Ovary (tissue), 9 donors: ENCODE data around the gene ZNF234. TPM values are rescaled to one million over a fixed set of nuclear protein-coding genes. Genes with fewer than 3 reads are reported as not detected.
"Not testable (repeated sequence)": the region's sequence is repeated elsewhere in the genome, so short reads cannot be mapped to it uniquely, and the experiment has no call there.

Experiments used
- DNase-seq, 5 donors: peaks; one replicate each; pipeline ENCODE4 v3.0.0-alpha.2; 2019 to 2020
- H3K27ac ChIP-seq, 2 donors: fragments of 200-600 bp; one replicate each; pipeline versions ENCODE4 v1.5.1 to v1.8.0; 2019 to 2022
- H3K27me3 ChIP-seq: fragments of 200-600 bp; one replicate; pipeline ENCODE4 v1.8.0; 2022
- H3K36me3 ChIP-seq: fragments of 200-600 bp; sonication (generic); one replicate; pipeline ENCODE4 v1.5.1; 2019
- H3K4me1 ChIP-seq: one replicate; pipeline ENCODE4 v1.8.1; 2013; ENCODE audit warnings: mild to moderate bottlenecking, moderate library complexity; ENCODE audit not compliant: insufficient read depth
- H3K4me3 ChIP-seq: fragments of 200-600 bp; sonication (generic); one replicate; pipeline ENCODE4 v1.5.1; 2017
- H3K9me3 ChIP-seq, 2 donors: fragments of 200-600 bp in 1 of 2; sonication (generic) in 1 of 2; one replicate each; pipeline versions ENCODE4 v1.5.1 to v1.8.1; 2013 to 2019; ENCODE audit warnings: mild to moderate bottlenecking in 1 of 2, moderate library complexity in 1 of 2
- CTCF ChIP-seq, 3 donors: fragments of 450-650 bp in 2 of 3; fragments of 200-600 bp in 1 of 3; IDR thresholded peaks; one replicate each; pipeline versions ENCODE4 v1.5.1 to v1.8.0; 2016 to 2022; ENCODE audit warnings: antibody characterized with exemption in 3 of 3, mild to moderate bottlenecking in 1 of 3
- EP300 ChIP-seq: sonication (generic); formaldehyde crosslinking; IDR thresholded peaks from one replicate; pipeline ENCODE4 v1.6.1; 2017; ENCODE audit warnings: antibody characterized with exemption
- POLR2A ChIP-seq: fragments of 450-650 bp; IDR thresholded peaks from one replicate; pipeline ENCODE4 v1.6.1; 2017; ENCODE audit warnings: antibody characterized with exemption, mild to moderate bottlenecking, moderate library complexity
- WGBS, 3 donors: extraction: QIAGEN DNeasy Blood & Tissue Kit in 1 of 3; methylation state at CpG; one replicate each; pipeline versions ENCODE4 v1.1.5 to v1.1.7; 2013 to 2017; 5-methylcytosine and 5-hydroxymethylcytosine counted together
- intact Hi-C, 4 donors: fragments of 100-400 bp; cut with DNase I; formaldehyde crosslinking; loops; one replicate each; pipeline versions ENCODE4 v1.11.0 to v1.15.1; 2022 to 2023
- polyA plus RNA-seq, 2 donors: library from polyadenylated mRNA; stranded (reverse); fragments of 200-250 nt in 1 of 2; fragments of 350-450 nt in 1 of 2; fragmentation: Illumina TruSeq in 1 of 2; extraction: RNeasy Lipid Tissue Mini Kit (QIAGEN cat#74804) in 1 of 2; gene quantifications; one replicate each; pipeline ENCODE4 v1.2.3, GENCODE V29; 2013 to 2014
- total RNA-seq, 7 donors: library from RNA; depleted of rRNA in 2 of 7; stranded (reverse); fragments of >200 nt in 2 of 7; fragmentation: NEBNext Ultra II Directional in 3 of 7; extraction: Animal tissue kit (Norgen Biotek cat#: 25700) in 3 of 7; gene quantifications; one replicate each; pipeline versions ENCODE4 v1.1.0 to v1.2.4, GENCODE V29; 2016 to 2023
- donor health status: DM: no; HTN: no; CAD: no; lungs with moderate emphysema.
- donor health status: DM: no; HTN: no; CAD: no.
- donor health status: Bipolar disorder and iron deficiency.
- donor health status: DM: yes; HTN: yes; CAD: no.
- donor health status: DM: no; HTN: no; CAD: no.
- donor health status: DM: yes; HTN: yes; CAD: no.

Gene ZNF234
- total and polyA plus RNA-seq, 9 donors: 4.2 to 14.4 (median 10.4) TPM

GRCh38 chr19:44190020-44190419 lies 48.7 kb downstream of the ZNF234 start:
- no peak for TF ChIP-seq EP300
- no peak for TF ChIP-seq CTCF (IDR thresholded peaks at IDR 0.05)
- TF ChIP-seq POLR2A: no peak
- Histone ChIP-seq H3K36me3 (no peaks in the 10 kb centered on the region), H3K4me3 (no peak overlapping the region), H3K4me1 (no peaks in the 10 kb centered on the region), H3K9me3 (peaks cover 0 to 11% of the 10 kb centered on the region in 2 donors), H3K27ac (no peak overlapping the region), H3K27me3 (no peaks in the 10 kb centered on the region)
- WGBS, 3 donors: 96 to 100% (median 99%) methylated on average over 6 of the region's 6 CpGs
- intact Hi-C loops: no loop called here
- DNase-seq: no peak

GRCh38 chr19:44192127-44192526 lies 50.8 kb downstream of the ZNF234 start:
- Histone ChIP-seq H3K27me3 (no peaks in the 10 kb centered on the region), H3K4me3 (no peak overlapping the region), H3K9me3 (peaks cover 0 to 11% of the 10 kb centered on the region in 2 donors), H3K27ac (no peak overlapping the region), H3K36me3 (no peaks in the 10 kb centered on the region), H3K4me1 (no peaks in the 10 kb centered on the region)
- DNase-seq: no peak
- WGBS, 3 donors: 65 to 78% (median 68%) methylated on average over 5 of the region's 5 CpGs
- intact Hi-C loops: no loop called here
- no peak for TF ChIP-seq POLR2A
- no peak for TF ChIP-seq CTCF (IDR thresholded peaks at IDR 0.05)

- Histone ChIP-seq H3K27ac (no peak overlapping the region), H3K4me3 (no peak overlapping the region), H3K27me3 (no peaks in the 10 kb centered on the region), H3K36me3 (no peaks in the 10 kb centered on the region), H3K4me1 (no peaks in the 10 kb centered on the region), H3K9me3 (peaks cover 0 to 7% of the 10 kb centered on the region in 2 donors)
- TF ChIP-seq POLR2A (no peak), EP300 (no peak), CTCF (IDR thresholded peaks at IDR 0.05) (no peak)
- intact Hi-C loops: no loop called here
- DNase-seq: no peak
Observed at GRCh38 chr19:44196772-44197171, 55.4 kb downstream of the ZNF234 start.

GRCh38 chr19:44202470-44202869 lies 61.1 kb downstream of the ZNF234 start:
- no peak overlapping the region for H3K4me3 ChIP-seq
- H3K27ac ChIP-seq: no peak overlapping the region
- intact Hi-C loops: no loop called here
- no peaks in the 10 kb centered on the region for H3K36me3 ChIP-seq
- no peak for DNase-seq
- no peaks in the 10 kb centered on the region for H3K4me1 ChIP-seq
- TF ChIP-seq EP300 (no peak), POLR2A (no peak), CTCF (IDR thresholded peaks at IDR 0.05) (no peak)
- 64 to 85% (median 68%) methylated on average over 1 of the region's 1 CpG for WGBS, 3 donors
- H3K27me3 ChIP-seq: no peaks in the 10 kb centered on the region
- peaks cover 0 to 4% of the 10 kb centered on the region in 2 donors for H3K9me3 ChIP-seq

GRCh38 chr19:44202974-44203373 lies 61.6 kb downstream of the ZNF234 start:
- intact Hi-C loops: no loop called here
- peaks cover 0 to 4% of the 10 kb centered on the region in 2 donors for H3K9me3 ChIP-seq
- no peaks in the 10 kb centered on the region for H3K36me3 ChIP-seq
- no peaks in the 10 kb centered on the region for H3K27me3 ChIP-seq
- DNase-seq: no peak
- H3K4me3 ChIP-seq: no peak overlapping the region
- no peak overlapping the region for H3K27ac ChIP-seq
- H3K4me1 ChIP-seq: no peaks in the 10 kb centered on the region
- TF ChIP-seq CTCF (IDR thresholded peaks at IDR 0.05) (no peak), EP300 (no peak), POLR2A (no peak)
- WGBS, 3 donors: 87 to 88% methylated on average over 2 of the region's 2 CpGs; no CpG with 5 or more reads in 1 of the 3 donors

GRCh38 chr19:44203877-44204276 lies 62.5 kb downstream of the ZNF234 start:
- H3K36me3 ChIP-seq, H3K4me3 ChIP-seq, DNase-seq, intact Hi-C loops, H3K9me3 ChIP-seq, H3K4me1 ChIP-seq, H3K27me3 ChIP-seq, H3K27ac ChIP-seq: not testable (repeated sequence)
- WGBS, 3 donors: 91 to 93% (median 92%) methylated on average over 25 to 31 of the region's 31 CpGs
